ENCODE data around the gene TMED10. TPM values are rescaled to one million over a fixed set of nuclear protein-coding genes. Genes with fewer than 3 reads are reported as not detected.
A peak's percentile ranks its signal among the peaks of the same experiment; 100 is the strongest.

Gene TMED10
- total and polyA plus RNA-seq, 2 of the 13 experiments (the other 11 are each of a cell fraction or from before 2014, with no cell fraction given), result 311 to 377 TPM

- 6% methylated on average over 4 of the region's 4 CpGs for WGBS (ENCODE audit: low lambda C conversion rate)
- Histone ChIP-seq H3K9ac (ENCODE audit: insufficient read depth, low read depth, low read length) (no peak overlapping the region), H3K79me2 (ENCODE audit: insufficient read depth, low read length) (no peaks in the 10 kb centered on the region), H2AFZ (ENCODE audit: low read length) (no peak overlapping the region), H3K36me3 (replicated peaks in 1 of 2; ENCODE audit: control insufficient read depth in 1 of 2, insufficient read depth in 2 of 2, low read length in 2 of 2) (no peaks in the 10 kb centered on the region), H3K4me2 (ENCODE audit: low read depth, low read length) (no peak overlapping the region), H3K4me3 (replicated peaks in 1 of 3; ENCODE audit: insufficient read depth in 1 of 3, low read depth in 2 of 3, low read length in 3 of 3) (no peak overlapping the region), H3K4me1 (ENCODE audit: insufficient read depth, low read length) (peaks cover 13% of the 10 kb centered on the region), H3K27ac (ENCODE audit: extremely low read length, insufficient read depth, low read length) (no peak overlapping the region), H3K9me3 (ENCODE audit: low read length) (no peaks in the 10 kb centered on the region), H4K20me1 (ENCODE audit: insufficient read depth, low read length) (no peaks in the 10 kb centered on the region), H3K27me3 (ENCODE audit: control insufficient read depth in 1 of 2, insufficient read depth in 2 of 2, low read length in 2 of 2) (peaks cover 0 to 28% of the 10 kb centered on the region in 2 experiments; a peak in 2 of 5 replicates)
- in situ Hi-C loops (cut with HindIII; ENCODE audit: extremely low pct_ligation_motif_present, low pct_unique_long_range_greater_than_20kb), result no loop called here
- intact Hi-C loops (cut with micrococcal nuclease; ENCODE audit: unreplicated experiment), result no loop called here
- no TSS peak for BruUV-seq (replicated peaks)
- FAIRE-seq (no peak), ATAC-seq (no peak), DNase-seq (ENCODE audit: low spot score) (no peak)
- ChIA-PET CTCF (ENCODE audit: low intra/inter-chr PET ratio, low total read pairs) (no interaction called here), POLR2A (no interaction called here)
- TF ChIP-seq ZNF746 (CRISPR knock-in tag; IDR thresholded peaks at IDR 0.05) (no peak), ZFY (CRISPR knock-in tag; IDR thresholded peaks at IDR 0.05) (no peak), RFXAP (CRISPR knock-in tag; IDR thresholded peaks at IDR 0.05; ENCODE audit: borderline replicate concordance) (no peak)
Observed at GRCh38 chr14:75213172-75213571, 36.8 kb upstream of the TMED10 start.

- Histone ChIP-seq H3K9ac (ENCODE audit: insufficient read depth, low read depth, low read length) (no peak overlapping the region), H3K4me2 (ENCODE audit: low read depth, low read length) (peak overlapping the region; percentile 58), H3K9me3 (ENCODE audit: low read length) (no peaks in the 10 kb centered on the region), H3K4me1 (ENCODE audit: insufficient read depth, low read length) (peaks cover 21% of the 10 kb centered on the region), H3K27ac (ENCODE audit: extremely low read length, insufficient read depth, low read length) (no peak overlapping the region), H4K20me1 (ENCODE audit: insufficient read depth, low read length) (no peaks in the 10 kb centered on the region), H3K79me2 (ENCODE audit: insufficient read depth, low read length) (no peaks in the 10 kb centered on the region), H3K27me3 (ENCODE audit: control insufficient read depth in 1 of 2, insufficient read depth in 2 of 2, low read length in 2 of 2) (peaks cover 0 to 36% of the 10 kb centered on the region in 2 experiments; a peak in 4 of 5 replicates), H3K36me3 (replicated peaks in 1 of 2; ENCODE audit: control insufficient read depth in 1 of 2, insufficient read depth in 2 of 2, low read length in 2 of 2) (no peaks in the 10 kb centered on the region), H2AFZ (ENCODE audit: low read length) (no peak overlapping the region), H3K4me3 (replicated peaks in 1 of 3; ENCODE audit: insufficient read depth in 1 of 3, low read depth in 2 of 3, low read length in 3 of 3) (no peak overlapping the region)
- no TSS peak for BruUV-seq (replicated peaks)
- ATAC-seq, result peak; percentile 94
- ChIA-PET CTCF (ENCODE audit: low intra/inter-chr PET ratio, low total read pairs) (no interaction called here), POLR2A (interaction anchor here (1.1 kb wide), 1 partner anchor 70 kb away, joined by 5 read pairs; the partner anchor contains the start of gene FOS)
- DNase-seq (ENCODE audit: low spot score), result peak; percentile 37
- in situ Hi-C loops (cut with HindIII; ENCODE audit: extremely low pct_ligation_motif_present, low pct_unique_long_range_greater_than_20kb), result no loop called here
- FAIRE-seq, result peak; percentile 50
- 13% methylated on average over 6 of the region's 6 CpGs for whole genome bisulfite sequencing (ENCODE audit: low lambda C conversion rate)
- intact Hi-C loops (cut with micrococcal nuclease; ENCODE audit: unreplicated experiment), result no loop called here
- TF ChIP-seq ZNF296 (CRISPR knock-in tag; conservative IDR thresholded peaks at IDR 0.05), result no peak
- 0 out of 2 replicates have a peak, but pooled peaks have one; percentile 13 for TF ChIP-seq PITX1 (CRISPR knock-in tag; IDR thresholded peaks at IDR 0.05)
- peak; percentile 58 for TF ChIP-seq HNF4A (CRISPR knock-in tag; IDR thresholded peaks at IDR 0.05)
- TF ChIP-seq AHDC1 (CRISPR knock-in tag; IDR thresholded peaks at IDR 0.05; ENCODE audit: borderline replicate concordance), result peak; percentile 23; the same call in 1 of the 2 replicates
- 0 out of 2 replicates have a peak, but pooled peaks have one; percentile 38 for TF ChIP-seq ZNF512B (CRISPR knock-in tag; IDR thresholded peaks at IDR 0.05; ENCODE audit: borderline replicate concordance)
- TF ChIP-seq ARNT2 (CRISPR knock-in tag; IDR thresholded peaks at IDR 0.05; ENCODE audit: low read depth), result no peak
- TF ChIP-seq SRSF9 (IDR thresholded peaks at IDR 0.05; ENCODE audit: borderline replicate concordance, insufficient read depth, low read depth, low read length, poor library complexity, severe bottlenecking), result no peak
Observed at GRCh38 chr14:75208843-75209242, 32.4 kb upstream of the TMED10 start.
